NCI-H2107 treated with DMSO at 0.1 percent for 48 hours (cell line): Measurements from ENCODE around the gene KRT9.
A peak's percentile ranks its signal among the peaks of the same experiment; 100 is the strongest.
"Not testable (repeated sequence)": the region's sequence is repeated elsewhere in the genome, so short reads cannot be mapped to it uniquely, and the experiment has no call there.

Source experiments
- DNase-seq: peaks from one replicate; lab custom pipeline; 2025; ENCODE audit not compliant: unreplicated experiment; lab: John Stamatoyannopoulos, UW

The KRT9 gene

DNA sequence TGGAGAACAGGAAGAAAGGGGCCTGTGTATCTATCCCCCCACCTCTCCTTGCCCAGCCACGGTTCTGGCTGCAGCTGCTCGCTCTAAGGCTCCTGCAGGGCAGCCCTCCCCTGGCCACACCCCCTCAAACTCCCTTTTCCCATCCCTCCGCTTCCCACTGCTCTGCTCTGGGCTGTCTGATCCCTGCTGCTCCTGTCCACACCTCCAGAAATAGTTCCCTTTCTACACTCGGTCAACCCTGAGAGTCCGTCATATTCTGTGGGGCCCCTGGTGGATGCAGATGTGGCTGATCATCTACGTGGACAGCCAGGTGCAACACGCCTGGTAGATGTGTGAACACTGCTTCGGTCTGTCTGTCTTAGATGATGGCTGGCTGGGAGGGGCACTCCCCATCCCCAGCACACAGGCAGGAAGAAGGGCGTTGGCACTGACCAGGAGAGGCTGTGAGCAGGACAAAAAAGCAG, 24.4 kb downstream of the KRT9 start:
- peak; percentile 55 for DNase-seq

DNA sequence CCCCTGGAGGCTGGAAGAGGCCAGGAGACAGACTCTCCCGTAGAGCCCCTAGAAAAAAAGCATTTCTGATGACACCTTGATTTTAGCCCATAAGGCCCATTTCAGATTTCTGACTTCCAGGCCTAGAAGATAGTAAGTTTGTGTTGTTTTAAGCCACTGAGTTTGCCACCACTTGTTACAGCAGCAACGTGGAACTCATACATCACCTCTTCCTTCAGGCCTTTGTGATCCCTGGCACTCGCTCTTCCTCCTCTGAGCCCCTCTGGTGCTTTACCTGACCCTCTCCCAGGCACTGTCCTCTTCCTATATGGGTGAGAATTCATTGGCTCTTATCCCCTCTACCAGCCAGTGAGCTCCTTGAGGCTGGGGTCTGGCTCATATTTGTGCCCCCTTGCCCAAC, 25.0 kb downstream of the KRT9 start:
- DNase-seq = no peak

DNA sequence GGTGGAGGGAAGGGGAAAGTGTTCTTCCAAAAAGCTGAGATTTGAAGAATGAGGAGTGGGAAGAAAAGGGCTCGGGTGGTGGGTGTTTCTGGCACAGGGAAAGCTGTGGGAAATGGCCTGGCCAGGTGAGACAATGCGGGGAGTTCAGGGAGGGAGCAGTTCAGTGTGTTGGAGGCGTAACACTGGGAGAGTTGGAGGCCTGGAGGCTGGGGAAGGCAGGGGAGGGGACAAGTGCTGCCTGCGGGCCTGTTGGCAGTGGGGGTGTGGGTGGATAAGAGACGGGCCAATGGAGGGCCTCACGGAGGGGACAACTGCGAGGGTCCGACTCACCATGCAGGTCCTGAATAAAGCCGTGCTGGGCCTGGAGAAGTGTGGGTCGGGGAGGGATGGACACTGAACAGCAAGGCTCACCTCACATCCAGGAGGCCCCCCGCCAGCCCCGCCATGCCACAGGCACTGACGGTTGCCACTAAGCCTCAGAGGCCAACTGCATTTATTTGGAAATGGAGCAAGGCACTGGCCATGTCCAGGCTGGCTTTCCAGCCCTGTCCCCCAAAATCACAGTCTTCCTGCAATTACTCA, 25.9 kb downstream of the KRT9 start:
- no peak for DNase-seq

DNA sequence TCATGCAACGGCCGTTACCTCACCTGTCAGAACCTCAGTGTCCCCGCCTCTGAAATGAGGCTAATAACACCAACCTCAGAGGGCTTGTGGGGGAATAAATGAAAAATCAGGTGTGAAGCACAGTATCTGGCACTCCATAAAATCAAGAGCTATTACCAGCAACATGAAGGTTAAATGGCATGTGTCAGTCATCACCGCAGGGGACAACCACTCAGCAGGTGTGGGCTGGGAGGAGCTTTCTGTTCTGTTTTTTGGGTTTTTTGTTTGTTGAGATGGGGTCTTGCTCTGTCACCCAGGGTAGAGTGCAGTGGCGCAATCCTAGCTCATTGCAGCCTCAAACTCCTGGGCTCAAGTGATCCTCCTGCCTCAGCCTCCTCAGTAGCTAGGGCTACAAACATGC, 26.9 kb downstream of the KRT9 start:
- DNase-seq = no peak

DNA sequence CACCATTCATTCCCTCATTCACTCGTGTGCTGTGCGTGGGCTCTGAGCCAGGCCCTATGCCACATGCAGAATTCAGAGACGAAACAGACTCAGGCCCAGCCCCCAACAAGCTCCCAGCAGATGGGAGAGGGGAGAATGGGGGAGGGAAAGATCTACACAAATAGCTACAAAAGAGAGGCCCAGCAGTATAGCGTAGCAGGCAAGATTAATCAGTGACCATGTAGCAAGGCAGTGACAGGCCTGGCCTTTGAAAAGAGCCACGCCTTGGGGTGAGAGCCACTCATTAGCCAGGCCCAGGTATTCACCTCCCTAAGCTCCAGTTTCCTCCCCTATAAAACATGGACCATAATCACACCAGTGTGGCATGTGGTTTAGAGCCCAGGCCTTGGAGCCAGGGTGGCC, 27.4 kb downstream of the KRT9 start:
- DNase-seq = no peak

DNA sequence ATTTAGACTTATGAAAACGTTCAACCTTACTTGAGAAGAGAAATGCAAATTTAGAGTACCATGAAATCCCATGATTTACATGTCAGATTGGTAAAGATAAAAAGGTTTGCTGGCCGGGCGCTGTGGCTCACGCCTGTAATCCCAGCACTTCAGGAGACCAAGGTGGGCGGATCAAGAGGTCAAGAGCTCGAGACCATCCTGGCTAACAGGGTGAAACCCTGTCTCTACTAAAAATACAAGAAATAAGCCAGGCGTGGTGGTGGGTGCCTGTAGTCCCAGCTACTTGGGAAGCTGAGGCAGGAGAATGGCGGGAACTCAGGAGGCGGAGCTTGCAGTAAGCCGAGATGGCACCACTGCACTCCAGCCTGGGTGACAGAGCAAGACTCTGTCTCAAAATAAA, 29.1 kb downstream of the KRT9 start:
- DNase-seq = not testable (repeated sequence)

DNA sequence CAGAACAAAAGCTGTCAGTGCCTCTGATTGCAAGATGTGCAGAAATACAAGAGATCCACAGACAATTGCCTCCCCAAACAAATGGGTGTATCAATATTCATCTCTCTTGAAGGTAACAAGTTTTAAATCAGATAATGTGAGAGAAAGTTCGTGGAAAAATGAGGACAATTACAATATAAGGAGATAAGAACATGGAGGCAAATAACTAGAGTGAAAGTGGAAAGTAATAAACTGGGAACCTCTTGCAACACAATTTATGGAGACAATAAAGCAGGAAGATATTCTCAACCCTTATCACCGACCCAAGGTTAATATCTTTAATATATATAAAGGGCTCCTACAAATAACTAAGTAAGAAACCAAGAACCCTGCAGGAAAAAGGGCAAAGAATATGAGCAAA, 29.5 kb downstream of the KRT9 start:
- DNase-seq = no peak

DNA sequence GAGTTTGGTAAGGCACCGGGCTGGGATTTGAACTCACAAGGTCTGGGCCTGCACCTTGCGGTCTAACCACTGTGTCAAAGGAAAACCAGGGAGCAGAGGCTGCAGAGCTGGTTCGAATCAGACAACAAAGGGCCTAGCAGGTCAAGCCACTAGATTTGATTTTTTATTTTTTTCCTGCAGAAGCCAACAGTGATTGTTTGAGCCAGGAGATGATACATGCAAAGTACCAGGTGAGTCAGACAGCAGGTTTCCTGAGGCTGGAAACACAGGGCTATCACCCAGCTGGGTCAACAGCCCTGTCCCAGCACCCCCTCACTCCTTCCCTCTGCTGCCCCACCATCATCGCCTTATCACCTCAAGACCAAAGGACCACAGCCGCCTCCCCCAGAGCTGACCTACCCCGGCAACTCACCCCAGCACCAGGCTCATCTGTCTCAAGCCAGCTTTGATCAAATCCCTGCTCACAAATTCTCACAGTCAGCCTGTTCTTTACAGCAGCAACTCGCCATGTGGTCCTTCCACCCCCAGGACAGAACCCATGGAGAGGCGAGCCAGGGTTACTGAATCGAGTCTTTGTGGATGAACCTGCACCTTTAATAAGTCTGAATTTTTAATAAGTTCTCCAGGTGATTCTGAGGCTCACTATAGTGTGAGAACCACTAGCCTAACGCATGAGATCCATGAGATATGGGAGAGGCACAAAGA, 30.8 kb downstream of the KRT9 start:
- no peak for DNase-seq

DNA sequence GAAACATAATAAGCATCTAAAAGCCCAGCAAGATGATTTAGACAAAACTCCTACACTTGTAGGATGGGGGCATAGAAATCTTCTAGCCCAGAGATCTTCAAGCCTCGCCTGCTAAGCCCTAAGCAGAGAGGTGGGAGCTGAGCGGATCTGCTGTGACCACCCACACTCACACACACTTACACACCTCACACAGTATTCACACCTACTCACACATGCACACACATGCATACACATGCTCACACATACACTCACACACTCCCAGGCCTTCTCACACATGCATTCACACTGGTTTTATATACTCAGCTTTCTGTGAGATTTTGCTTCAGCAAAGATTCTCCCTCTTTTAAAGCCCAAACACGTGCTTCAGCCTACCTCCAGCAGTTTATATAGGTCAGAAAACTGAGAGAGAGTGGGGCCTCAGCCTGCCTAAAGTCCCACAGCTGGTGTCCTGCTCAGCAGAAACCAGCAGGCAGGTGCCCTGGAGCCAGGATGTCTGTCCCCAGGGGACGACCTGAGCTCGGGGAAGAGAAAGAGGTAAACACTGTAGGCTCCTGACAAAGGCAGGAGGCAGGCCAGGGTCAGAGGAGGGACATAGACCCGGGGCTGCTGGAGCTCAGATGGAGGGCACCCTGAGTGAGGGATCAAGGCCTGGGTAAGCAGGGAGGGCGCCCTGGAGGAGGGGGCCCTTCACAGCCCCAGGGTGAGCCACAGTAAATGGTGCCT, 31.7 kb downstream of the KRT9 start:
- DNase-seq = peak; percentile 51

DNA sequence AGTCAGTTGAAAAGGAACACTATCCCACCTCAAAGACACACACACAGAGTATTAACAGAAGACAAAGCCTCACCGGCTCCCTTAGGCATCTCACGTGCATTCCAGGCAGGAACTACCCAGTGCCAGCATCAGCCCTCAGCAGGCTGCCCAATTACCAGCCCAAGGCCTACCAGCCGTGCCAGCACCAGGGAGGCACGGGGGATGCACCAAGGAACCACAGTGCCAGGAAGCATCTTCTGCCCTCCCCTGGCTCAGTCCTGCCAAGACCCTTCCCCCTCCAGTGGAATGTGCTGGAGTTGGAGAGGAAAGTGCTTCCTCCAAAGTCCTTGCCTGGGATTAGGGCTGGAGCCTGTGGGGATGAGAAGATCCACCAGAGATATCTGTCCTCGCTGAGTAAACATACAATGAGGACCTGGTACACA, 32.8 kb downstream of the KRT9 start:
- no peak for DNase-seq

DNA sequence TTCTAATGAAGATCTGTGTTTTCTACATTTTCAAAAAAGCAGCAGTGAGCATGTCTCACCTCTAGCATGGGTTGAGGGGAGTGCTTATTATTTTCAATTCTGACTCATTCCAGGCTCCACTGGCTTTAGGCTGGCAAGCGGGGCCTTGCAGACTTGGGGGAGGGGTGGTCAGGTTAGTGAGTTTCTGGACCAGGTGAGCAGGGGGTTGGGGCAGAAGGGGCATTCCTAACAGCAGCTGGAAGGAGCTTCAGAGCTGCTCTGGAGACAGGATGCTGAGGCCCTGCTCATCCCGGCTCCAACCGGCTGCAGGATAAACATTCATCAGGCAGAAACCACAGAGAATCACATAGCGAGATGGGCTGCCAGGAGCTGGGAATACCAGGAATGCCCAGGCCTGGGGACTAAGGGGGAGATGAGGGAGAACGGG, 33.3 kb downstream of the KRT9 start:
- peak; percentile 43 for DNase-seq

DNA sequence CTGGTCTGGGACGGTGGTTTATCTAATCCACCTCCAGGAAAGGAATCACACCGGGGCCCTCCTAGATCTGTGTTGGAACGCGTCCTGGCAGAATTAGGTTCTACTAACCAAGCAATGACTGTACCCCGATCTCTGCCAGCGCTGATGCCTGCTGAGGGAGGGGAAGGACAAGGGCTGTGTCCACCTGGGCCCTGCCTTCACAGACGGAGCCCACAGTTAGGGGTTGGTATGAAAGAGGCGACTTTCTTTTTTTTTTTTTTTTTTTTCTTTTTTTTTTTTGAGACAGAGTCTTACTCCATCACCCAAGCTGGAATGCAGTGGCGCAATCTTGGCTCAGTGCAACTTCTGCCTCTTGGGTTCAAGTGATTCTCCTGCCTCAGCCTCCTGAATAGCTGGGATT, 33.9 kb downstream of the KRT9 start:
- no peak for DNase-seq

DNA sequence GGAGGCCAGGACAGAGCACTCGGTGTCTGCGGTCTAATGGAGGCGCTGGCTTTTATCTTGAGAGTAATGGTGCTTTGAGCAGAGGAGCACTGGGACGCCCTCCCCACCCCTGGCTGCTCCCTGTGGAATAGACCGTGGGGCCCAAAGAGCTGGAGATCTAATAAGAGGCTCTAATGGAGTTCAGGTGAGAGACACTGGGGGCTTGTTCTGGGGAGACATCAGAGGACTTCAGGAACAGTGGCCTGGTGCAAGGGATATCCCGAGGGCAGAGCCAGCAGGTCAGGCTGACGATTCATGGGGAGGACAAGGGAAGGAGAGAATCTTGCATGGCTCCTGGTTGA, 34.3 kb downstream of the KRT9 start:
- no peak for DNase-seq

DNA sequence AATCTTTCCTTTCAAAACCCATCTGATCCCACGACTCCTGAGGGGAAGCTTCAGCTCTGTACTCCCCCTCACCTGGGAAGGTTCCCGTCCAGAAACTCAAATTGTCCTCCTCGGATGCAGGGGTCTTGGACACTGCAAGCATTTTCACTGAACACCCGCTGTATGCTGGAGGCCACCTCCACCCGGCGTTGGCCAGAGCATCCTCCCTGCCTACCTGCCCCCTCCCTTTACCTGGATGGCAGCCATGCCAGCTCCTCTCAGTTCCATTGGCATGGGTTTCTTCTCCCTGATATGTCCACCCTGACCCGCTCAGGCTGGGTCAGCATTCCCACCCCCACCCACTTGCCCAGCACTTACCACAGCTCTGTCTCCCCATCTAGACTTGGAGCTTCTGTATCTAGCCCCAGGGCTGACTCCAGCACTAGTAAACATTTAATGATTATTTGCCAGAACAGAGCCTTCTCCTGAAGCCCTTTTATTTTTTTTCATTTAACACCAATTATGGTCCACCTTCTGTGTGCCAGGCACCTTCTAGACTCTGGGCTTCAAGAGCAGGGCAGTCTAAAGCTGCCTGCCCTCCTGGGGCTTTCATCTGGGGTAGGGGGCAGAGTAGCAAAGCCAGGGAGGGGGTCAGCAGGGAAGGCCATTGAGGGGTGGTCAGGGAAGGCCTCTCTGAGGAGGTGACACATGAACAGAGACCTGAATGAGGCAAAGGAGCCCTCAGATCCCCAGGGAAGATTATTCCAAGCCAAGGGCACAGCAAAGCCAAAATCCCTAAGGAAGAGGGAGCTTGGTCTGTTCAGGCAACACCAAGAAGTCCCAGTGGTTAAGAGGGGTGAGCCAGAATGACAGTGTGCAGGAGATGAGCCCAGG, 34.9 kb downstream of the KRT9 start:
- DNase-seq = no peak

DNA sequence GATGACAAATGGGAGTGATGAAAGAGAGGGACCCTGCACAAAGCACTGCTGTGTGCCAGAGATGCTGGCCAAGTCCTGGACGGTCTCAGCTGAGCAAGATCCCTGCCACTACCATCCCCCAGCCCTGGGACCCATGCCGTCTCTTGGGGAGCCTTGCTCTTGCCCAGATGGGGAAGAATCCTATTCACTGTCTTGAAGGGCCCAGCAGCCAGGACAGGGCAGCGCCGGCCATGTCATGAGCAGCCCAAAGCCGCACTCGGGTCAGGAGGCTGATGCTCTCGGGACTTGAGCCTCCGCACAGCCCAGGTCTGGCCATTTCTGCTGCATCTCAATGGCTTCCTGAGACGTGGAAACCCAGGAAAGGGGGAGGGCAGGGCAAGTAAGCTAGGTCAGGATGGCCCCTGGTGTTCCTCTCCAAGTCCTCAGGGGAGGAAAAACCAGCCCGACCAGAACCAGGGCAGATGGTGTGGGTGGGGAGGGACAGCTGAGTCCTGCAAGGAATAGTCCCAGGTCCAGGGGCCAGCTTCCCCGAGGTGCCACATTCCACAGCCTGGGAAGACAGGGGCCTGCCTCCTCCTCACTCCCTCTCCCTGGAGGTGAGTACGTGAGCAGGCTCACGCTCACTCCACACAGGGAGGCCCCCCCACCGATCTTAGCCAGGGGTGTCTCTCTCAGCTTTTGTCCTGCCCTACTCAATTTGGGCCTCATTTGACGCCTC, 35.9 kb downstream of the KRT9 start:
- DNase-seq = no peak

DNA sequence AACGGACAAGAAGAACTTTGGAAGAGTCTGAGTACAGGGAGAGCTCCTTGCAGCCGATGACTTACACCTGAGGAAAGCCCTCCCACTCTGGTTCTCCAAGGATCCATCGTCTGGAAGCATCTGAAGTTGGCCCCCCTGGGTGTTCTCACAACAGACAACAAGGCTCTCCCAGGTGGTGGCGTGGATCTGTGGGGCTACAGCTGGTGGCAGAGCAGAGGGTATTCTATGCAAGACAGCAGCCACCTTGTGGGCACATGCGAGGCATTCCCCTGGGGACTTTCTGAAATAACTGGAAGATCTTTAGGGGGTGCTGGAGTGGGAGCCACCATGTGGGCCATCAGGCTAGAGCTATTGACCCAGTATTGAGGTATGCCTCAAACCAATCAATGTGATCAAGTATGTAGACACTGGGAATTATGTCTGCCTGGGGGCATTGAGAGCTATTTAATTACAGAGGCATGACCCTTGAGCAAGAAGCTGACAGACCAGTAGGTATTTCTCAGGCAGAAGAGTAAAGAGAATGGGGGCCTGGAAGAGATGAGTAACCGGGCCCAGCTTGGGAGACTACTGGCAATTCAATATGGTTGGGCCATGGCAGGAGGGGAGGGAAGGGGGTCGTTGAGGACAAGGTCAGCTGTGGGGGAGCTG, 36.8 kb downstream of the KRT9 start:
- no peak for DNase-seq

DNA sequence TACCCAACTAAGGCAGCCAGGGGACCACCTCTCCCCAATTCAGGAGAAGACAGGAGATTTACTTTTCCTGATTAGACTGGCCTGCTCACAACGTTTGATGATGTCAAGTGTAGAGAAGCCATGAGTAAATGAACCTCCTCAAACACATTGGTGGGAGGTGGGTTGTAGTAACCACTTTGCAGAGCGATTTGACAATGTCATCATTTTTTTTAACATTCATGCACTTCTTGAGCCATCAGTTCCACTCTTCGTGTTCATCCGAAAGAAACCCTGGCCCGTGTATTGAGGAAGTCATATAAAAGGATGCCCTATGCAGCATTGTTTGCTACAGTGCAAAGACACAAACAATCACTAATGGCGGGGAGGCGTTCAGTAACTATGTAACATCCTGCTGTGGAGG, 38.2 kb downstream of the KRT9 start:
- no peak for DNase-seq

DNA sequence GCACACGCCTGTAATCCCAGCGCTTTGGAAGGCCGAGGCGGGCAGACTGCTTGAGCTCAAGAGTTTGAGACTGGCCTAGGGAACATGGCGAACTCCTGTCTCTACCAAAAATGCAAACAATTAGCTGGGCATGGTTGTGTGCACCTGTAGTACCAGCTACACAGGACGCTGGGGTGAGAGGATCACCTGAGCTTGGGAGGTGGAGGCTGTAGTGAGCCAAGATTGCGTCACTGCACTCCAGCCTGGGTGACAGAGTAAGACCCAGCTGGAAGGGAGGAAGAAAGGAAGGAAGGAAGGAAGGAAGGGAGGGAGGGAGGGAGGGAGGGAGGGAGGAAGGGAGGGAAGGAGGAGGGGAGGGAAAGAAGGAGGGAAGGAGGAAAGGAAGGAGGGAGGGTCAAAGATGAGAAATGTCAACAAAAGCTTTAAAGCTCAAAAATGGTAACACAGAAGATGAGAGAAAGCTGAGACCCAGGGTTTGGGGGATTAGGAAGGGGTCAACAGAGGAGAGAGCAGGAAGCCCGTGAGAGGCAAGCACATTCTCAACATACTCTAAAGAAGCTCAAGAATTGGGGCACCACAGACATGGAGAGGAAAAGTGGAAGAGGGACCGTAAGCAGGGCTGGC, 38.8 kb downstream of the KRT9 start:
- no peak for DNase-seq

DNA sequence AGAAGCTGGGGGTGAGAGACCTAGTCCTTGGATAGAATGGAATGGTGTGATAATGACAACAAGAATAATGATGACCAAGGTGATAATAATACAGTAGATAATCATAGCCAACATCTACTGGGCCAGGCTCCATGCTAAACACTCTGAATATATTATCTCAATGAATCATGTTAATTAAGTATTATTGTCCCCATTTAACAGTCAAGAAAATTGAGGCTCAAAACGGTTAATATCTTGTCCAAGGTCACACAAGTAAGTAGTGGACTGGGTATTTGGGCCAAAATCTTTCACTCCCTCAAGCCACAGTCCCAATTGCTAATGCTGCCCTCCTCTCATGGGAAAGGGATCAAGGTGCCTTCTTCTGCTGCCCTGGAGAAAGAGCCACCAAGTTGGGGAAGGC, 39.9 kb downstream of the KRT9 start:
- no peak for DNase-seq
